Heart left ventricle (tissue), 13 donors: Measurements from ENCODE around the gene EXD3.

Experiments
- POLR2A ChIP-seq, 2 donors: fragments of 450-650 bp; IDR thresholded peaks; one replicate each; pipeline ENCODE4 v1.6.1; 2017; ENCODE audit warnings: antibody characterized with exemption in 2 of 2, mild to moderate bottlenecking in 2 of 2, moderate library complexity in 2 of 2
- TF ChIP-seq, protein P1 (sequence below), 12 donors: fragments of 200-600 bp; sonication (generic) in 4 of 12; IDR thresholded peaks; one replicate each; pipeline versions ENCODE4 v1.5.0 to v1.8.0; 2018 to 2022; ENCODE audit warnings: antibody characterized with exemption in 12 of 12, mild to moderate bottlenecking in 5 of 12
- donor health status: ischemic (EF 13 %, LVEDD 7.1; RV severe dilation, severe dysfunction).
- donor health status: DM: no; HTN: yes; CAD: no.
- donor health status: DM: no; HTN: no; CAD: no.
- donor health status: ischemic (EF 25% LVEDD 6.9; RV normal size, moderate dysfunction).
- donor health status: ischemic (EF 25% LVEDD 5.7; RV mildly dilated, moderate dysfunction).
- donor health status: ischemic (EF 35%, LVEDD 5.7; RV mildly dilated, moderate dysfunction).
- donor health status: nonischemic (EF 11% LVEDD 7.7; RV severe dilation, severe dysfunction).
- donor health status: DM: yes; HTN: yes; CAD: no.
- donor health status: PGD.
- donor health status: ischemic (EF 29% LVEDD 5.4; RV normal size, mild dysfunction).
- donor health status: nonischemic (EF 23%, LVEDD 6.1; RV moderate dilation, normal function).

DNA sequence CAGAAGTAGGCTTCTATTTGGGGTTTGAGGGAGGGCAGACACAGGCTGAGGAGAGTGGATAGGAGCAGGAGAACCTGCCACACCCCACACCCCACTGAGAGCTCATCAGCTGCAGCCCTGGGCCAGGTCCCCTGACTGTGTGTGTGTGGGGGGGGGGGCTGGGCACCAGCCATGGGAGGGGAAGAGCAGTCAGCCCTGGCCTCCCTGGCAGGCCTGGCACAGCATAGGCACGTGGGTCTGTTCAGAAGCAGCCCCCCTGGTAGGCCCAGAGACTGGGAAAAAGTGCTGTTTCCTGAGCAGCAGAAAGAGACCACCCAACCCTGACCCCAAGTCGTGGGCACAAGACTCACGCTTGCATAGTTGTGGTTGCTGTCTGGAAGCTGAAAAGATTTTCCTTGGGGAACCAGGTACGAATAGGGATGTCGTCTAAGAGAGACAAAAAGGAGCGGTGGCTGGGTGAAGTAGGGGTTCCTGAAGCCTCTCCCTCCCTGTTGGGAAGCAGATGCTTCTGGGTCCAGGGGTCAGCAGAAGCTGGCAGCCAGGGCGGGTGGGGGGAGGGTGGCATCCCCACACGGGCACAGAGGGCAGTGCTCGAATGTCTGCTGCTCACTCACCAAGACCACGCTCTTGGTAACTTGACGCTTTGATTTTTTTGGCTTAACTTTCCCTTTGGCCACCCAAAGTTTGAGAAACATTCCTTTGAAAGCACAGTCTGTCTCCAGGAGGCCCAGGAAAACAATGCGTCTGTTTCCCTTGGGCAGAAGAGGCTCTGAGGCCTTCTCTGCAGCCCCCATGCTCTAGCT is 33.3 kb upstream of the EXD3 start:
- TF ChIP-seq POLR2A (IDR thresholded peaks at IDR 0.05), result no peak
- TF ChIP-seq, protein P1, sequence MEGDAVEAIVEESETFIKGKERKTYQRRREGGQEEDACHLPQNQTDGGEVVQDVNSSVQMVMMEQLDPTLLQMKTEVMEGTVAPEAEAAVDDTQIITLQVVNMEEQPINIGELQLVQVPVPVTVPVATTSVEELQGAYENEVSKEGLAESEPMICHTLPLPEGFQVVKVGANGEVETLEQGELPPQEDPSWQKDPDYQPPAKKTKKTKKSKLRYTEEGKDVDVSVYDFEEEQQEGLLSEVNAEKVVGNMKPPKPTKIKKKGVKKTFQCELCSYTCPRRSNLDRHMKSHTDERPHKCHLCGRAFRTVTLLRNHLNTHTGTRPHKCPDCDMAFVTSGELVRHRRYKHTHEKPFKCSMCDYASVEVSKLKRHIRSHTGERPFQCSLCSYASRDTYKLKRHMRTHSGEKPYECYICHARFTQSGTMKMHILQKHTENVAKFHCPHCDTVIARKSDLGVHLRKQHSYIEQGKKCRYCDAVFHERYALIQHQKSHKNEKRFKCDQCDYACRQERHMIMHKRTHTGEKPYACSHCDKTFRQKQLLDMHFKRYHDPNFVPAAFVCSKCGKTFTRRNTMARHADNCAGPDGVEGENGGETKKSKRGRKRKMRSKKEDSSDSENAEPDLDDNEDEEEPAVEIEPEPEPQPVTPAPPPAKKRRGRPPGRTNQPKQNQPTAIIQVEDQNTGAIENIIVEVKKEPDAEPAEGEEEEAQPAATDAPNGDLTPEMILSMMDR (IDR thresholded peaks at IDR 0.05), result no peak
